ENCODE measurements around the gene SCCPDH. TPM values are rescaled to one million over a fixed set of nuclear protein-coding genes. Genes with fewer than 3 reads are reported as not detected.

Gene SCCPDH
- total RNA-seq, 1 donor from 2014 or later = 9.3 TPM

GRCh38 chr1:246761396-246761795, 37.2 kb downstream of the SCCPDH start:
- POLR2A ChIA-PET = no interaction called here
- Mint-ChIP-seq H3K27me3 (no peaks in the 10 kb centered on the region), H3K27ac (no peak overlapping the region), H3K4me3 (no peak overlapping the region), H3K9me3 (no peaks in the 10 kb centered on the region), H3K4me1 (peaks cover 8% of the 10 kb centered on the region), H3K36me3 (ENCODE audit: low read depth) (peaks cover 22% of the 10 kb centered on the region)
- no peak for ATAC-seq (ENCODE audit: low read depth)
- intact Hi-C loops (cut with micrococcal nuclease) = no loop called here
- CTCF ChIA-PET = no interaction called here
- no peak for DNase-seq
- no peak for TF ChIP-seq CTCF (IDR thresholded peaks at IDR 0.05)

DNA sequence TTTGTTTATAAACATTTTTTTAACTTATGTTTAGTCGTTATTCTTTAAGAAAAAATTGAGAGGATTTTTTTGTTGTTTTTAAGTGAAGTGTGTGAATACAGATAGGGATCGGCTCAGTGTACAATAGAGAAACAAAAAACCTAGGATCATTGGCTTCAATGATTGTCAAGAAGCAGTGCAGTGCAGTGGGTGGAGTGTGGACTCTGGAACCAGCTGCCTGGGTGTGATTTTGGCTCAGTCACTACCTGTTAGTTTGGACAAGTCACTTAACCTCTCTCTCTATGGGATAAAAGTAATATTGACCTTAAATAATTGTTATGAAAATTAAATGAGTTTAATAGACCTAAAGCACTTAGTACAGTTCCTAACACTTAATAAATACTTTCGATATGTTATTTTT, 41.3 kb downstream of the SCCPDH start:
- H3K27me3 Mint-ChIP-seq = no peaks in the 10 kb centered on the region
- no peaks in the 10 kb centered on the region for H3K4me1 Mint-ChIP-seq
- ATAC-seq (ENCODE audit: low read depth) (no peak), DNase-seq (no peak)
- H3K9me3 Mint-ChIP-seq = no peaks in the 10 kb centered on the region
- intact Hi-C loops (cut with micrococcal nuclease) = no loop called here
- no peak for TF ChIP-seq CTCF (IDR thresholded peaks at IDR 0.05)
- H3K36me3 Mint-ChIP-seq (ENCODE audit: low read depth) = peaks cover 25% of the 10 kb centered on the region
- CTCF ChIA-PET = no interaction called here
- H3K4me3 Mint-ChIP-seq = no peak overlapping the region
- H3K27ac Mint-ChIP-seq = no peak overlapping the region
- POLR2A ChIA-PET = no interaction called here

DNA sequence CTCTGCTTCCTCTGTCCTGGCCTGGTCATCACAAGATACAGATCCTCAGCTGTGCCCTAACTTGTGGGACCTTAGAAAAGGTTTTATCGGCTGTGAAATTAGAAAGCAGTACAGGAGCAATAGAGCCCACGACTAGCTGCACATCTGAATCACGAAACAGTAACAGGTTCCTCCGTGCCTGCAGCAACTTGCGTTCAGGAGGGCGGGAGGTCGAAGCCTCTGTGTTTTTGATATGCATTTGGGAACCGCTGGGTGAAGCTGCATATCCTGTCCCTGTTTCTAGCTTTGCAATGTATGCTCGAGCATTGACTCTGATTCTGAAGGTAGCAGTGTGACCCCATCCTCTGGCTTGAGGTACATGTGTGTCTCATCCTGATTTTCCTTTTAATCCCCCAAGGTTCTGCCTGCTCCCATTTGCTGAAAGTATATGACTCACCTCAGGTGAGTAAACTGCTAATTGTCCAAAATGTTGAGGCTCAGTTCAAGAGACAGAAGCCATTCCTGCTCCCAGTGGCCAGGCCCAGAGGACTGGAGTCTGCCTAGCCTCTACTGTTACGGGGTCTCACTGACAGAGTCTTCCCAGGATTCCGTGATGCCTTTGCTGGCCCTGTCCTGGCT, 44.3 kb downstream of the SCCPDH start:
- no peak for TF ChIP-seq CTCF (IDR thresholded peaks at IDR 0.05)
- intact Hi-C loops (cut with micrococcal nuclease) = no loop called here
- ChIA-PET POLR2A (no interaction called here), CTCF (no interaction called here)
- H3K4me1 Mint-ChIP-seq = peaks cover 12% of the 10 kb centered on the region
- no peaks in the 10 kb centered on the region for H3K9me3 Mint-ChIP-seq
- no peaks in the 10 kb centered on the region for H3K27me3 Mint-ChIP-seq
- no peak for ATAC-seq (ENCODE audit: low read depth)
- H3K4me3 Mint-ChIP-seq = no peak overlapping the region
- H3K36me3 Mint-ChIP-seq (ENCODE audit: low read depth) = peaks cover 13% of the 10 kb centered on the region
- no peak for DNase-seq
- no peak overlapping the region for H3K27ac Mint-ChIP-seq

- Mint-ChIP-seq H3K27ac (no peak overlapping the region), H3K9me3 (no peaks in the 10 kb centered on the region), H3K4me1 (peaks cover 16% of the 10 kb centered on the region), H3K27me3 (no peaks in the 10 kb centered on the region), H3K4me3 (no peak overlapping the region), H3K36me3 (ENCODE audit: low read depth) (peaks cover 8% of the 10 kb centered on the region)
- intact Hi-C loops (cut with micrococcal nuclease) = no loop called here
- POLR2A ChIA-PET = no interaction called here
- TF ChIP-seq CTCF (IDR thresholded peaks at IDR 0.05) = no peak
- DNase-seq (no peak), ATAC-seq (ENCODE audit: low read depth) (no peak)
- CTCF ChIA-PET = no interaction called here
Observed at GRCh38 chr1:246769306-246769705, 45.1 kb downstream of the SCCPDH start.

- ATAC-seq (ENCODE audit: low read depth) = no peak
- DNase-seq = no peak
- H3K27me3 Mint-ChIP-seq = no peaks in the 10 kb centered on the region
- peaks cover 16% of the 10 kb centered on the region for H3K4me1 Mint-ChIP-seq
- no peak overlapping the region for H3K27ac Mint-ChIP-seq
- no peaks in the 10 kb centered on the region for H3K9me3 Mint-ChIP-seq
- no peak overlapping the region for H3K4me3 Mint-ChIP-seq
- peaks cover 4% of the 10 kb centered on the region for H3K36me3 Mint-ChIP-seq (ENCODE audit: low read depth)
- POLR2A ChIA-PET = no interaction called here
- no peak for TF ChIP-seq CTCF (IDR thresholded peaks at IDR 0.05)
- intact Hi-C loops (cut with micrococcal nuclease) = no loop called here
- CTCF ChIA-PET = no interaction called here
Observed at GRCh38 chr1:246771366-246771765, 47.2 kb downstream of the SCCPDH start.

Measured in activated B cell treated with CpG ODN at 0.5 μM for 24 hours (primary cell).